GM19468 (cell line): ENCODE data around the gene UROC1.

Experiments
- ATAC-seq: cut with Tn5 transposase; IDR thresholded peaks from one replicate; pipeline ENCODE4 v1.9.1; 2021; ENCODE audit warnings: mild to moderate bottlenecking, moderate library complexity, moderate number of reproducible peaks; ENCODE audit not compliant: unreplicated experiment; ENCODE audit errors: extremely low read depth

The UROC1 gene

GRCh38 chr3:126519506-126520455, 2.2 kb upstream of the UROC1 start:
- no peak for ATAC-seq

GRCh38 chr3:126518779-126519177, 1.2 kb upstream of the UROC1 start:
- no peak for ATAC-seq

- ATAC-seq: no peak
Observed at GRCh38 chr3:126517986-126518778, 609 bp upstream of the UROC1 start.

GRCh38 chr3:126516936-126517290, 660 bp downstream of the UROC1 start:
- ATAC-seq: no peak

- ATAC-seq: no peak
Observed at GRCh38 chr3:126516152-126516935, 1.2 kb downstream of the UROC1 start.

GRCh38 chr3:126515066-126515706, 2.4 kb downstream of the UROC1 start:
- no peak for ATAC-seq

GRCh38 chr3:126514161-126514560, 3.4 kb downstream of the UROC1 start:
- no peak for ATAC-seq

GRCh38 chr3:126512916-126513650, 4.5 kb downstream of the UROC1 start:
- ATAC-seq: no peak

- no peak for ATAC-seq
Observed at GRCh38 chr3:126512026-126512425, 5.5 kb downstream of the UROC1 start.

GRCh38 chr3:126511291-126511690, 6.3 kb downstream of the UROC1 start:
- no peak for ATAC-seq

- no peak for ATAC-seq
Observed at GRCh38 chr3:126510308-126510910, 7.2 kb downstream of the UROC1 start.

GRCh38 chr3:126509597-126510307, 7.8 kb downstream of the UROC1 start:
- no peak for ATAC-seq

GRCh38 chr3:126508564-126508964, 9.0 kb downstream of the UROC1 start:
- ATAC-seq: no peak

GRCh38 chr3:126507886-126508285, 9.7 kb downstream of the UROC1 start:
- ATAC-seq: no peak

GRCh38 chr3:126503701-126504100, 13.9 kb downstream of the UROC1 start:
- no peak for ATAC-seq

GRCh38 chr3:126502656-126503055, 14.9 kb downstream of the UROC1 start:
- no peak for ATAC-seq

- ATAC-seq: no peak
Observed at GRCh38 chr3:126501736-126502135, 15.8 kb downstream of the UROC1 start.

- ATAC-seq: no peak
Observed at GRCh38 chr3:126501054-126501453, 16.5 kb downstream of the UROC1 start.
